Mesenchymal stem cell (in vitro differentiated cells and primary cell): ENCODE results near the gene ME2.
A peak's percentile ranks its signal among the peaks of the same experiment; 100 is the strongest.
"Not testable (repeated sequence)": the region's sequence is repeated elsewhere in the genome, so short reads cannot be mapped to it uniquely, and the experiment has no call there.

Source experiments
- DNase-seq: peaks from one replicate; pipeline ENCODE4 v3.0.0-alpha.2; 2013
- H2AFZ ChIP-seq: one replicate; pipeline ENCODE4 v1.6.1; 2013; ENCODE audit warnings: low read depth, mild to moderate bottlenecking, control low read depth, inconsistent platforms, low read length, moderate library complexity
- H2AK5ac ChIP-seq: 2 replicates; pipeline ENCODE4 v1.6.1; 2013; ENCODE audit warnings: low read length, moderate library complexity, mild to moderate bottlenecking, inconsistent platforms; ENCODE audit not compliant: severe bottlenecking
- H2BK120ac ChIP-seq: one replicate; pipeline ENCODE4 v1.6.1; 2013; ENCODE audit warnings: low read depth, mild to moderate bottlenecking, inconsistent platforms, low read length, moderate library complexity
- H2BK12ac ChIP-seq, 2 experiments: one replicate each; pipeline ENCODE4 v1.6.1; 2013; ENCODE audit warnings: inconsistent platforms in 2 of 2, low read length in 2 of 2, mild to moderate bottlenecking in 2 of 2, moderate library complexity in 2 of 2, control low read depth in 1 of 2
- H2BK15ac ChIP-seq: one replicate; pipeline ENCODE4 v1.6.1; 2013; ENCODE audit warnings: mild to moderate bottlenecking, low read depth, inconsistent platforms; ENCODE audit not compliant: poor library complexity, severe bottlenecking
- H2BK5ac ChIP-seq: 2 replicates; pipeline ENCODE4 v1.6.1; 2013; ENCODE audit warnings: low read depth, mild to moderate bottlenecking, low read length, control low read depth, inconsistent platforms; ENCODE audit not compliant: poor library complexity, severe bottlenecking
- H3K14ac ChIP-seq, 2 experiments: one replicate each; pipeline ENCODE4 v1.6.1; 2013; ENCODE audit warnings: inconsistent platforms in 2 of 2, low read length in 2 of 2, control low read depth in 1 of 2, mild to moderate bottlenecking in 1 of 2, moderate library complexity in 1 of 2
- H3K18ac ChIP-seq, 2 experiments: one replicate each; pipeline ENCODE4 v1.6.1; 2013; ENCODE audit warnings: inconsistent platforms in 2 of 2, low read length in 2 of 2, control low read depth in 1 of 2, low read depth in 1 of 2, mild to moderate bottlenecking in 1 of 2
- H3K23ac ChIP-seq, 2 experiments: one replicate each; pipeline ENCODE4 v1.6.1; 2013; ENCODE audit warnings: inconsistent platforms in 2 of 2, low read length in 2 of 2, mild to moderate bottlenecking in 2 of 2, moderate library complexity in 2 of 2, control low read depth in 1 of 2
- H3K27ac ChIP-seq: 2 replicates; pipeline ENCODE4 v1.5.1; 2013; ENCODE audit warnings: mild to moderate bottlenecking, moderate library complexity, low read length, control low read depth, inconsistent platforms; ENCODE audit not compliant: poor library complexity, severe bottlenecking
- H3K27me3 ChIP-seq, 2 experiments: 2 replicates each; pipeline versions ENCODE4 v1.6.1 to v1.7.0; 2013; ENCODE audit warnings: low read length in 2 of 2, mild to moderate bottlenecking in 2 of 2, moderate library complexity in 2 of 2, control low read depth in 1 of 2, inconsistent platforms in 1 of 2; ENCODE audit not compliant: control insufficient read depth in 1 of 2, insufficient read depth in 1 of 2
- H3K36me3 ChIP-seq, 2 experiments: 2 replicates each; pipeline versions ENCODE4 v1.6.1 to v1.7.0; 2013; ENCODE audit warnings: low read length in 2 of 2, control low read depth in 1 of 2, inconsistent platforms in 1 of 2, low read depth in 1 of 2, mild to moderate bottlenecking in 1 of 2; ENCODE audit not compliant: insufficient read depth in 2 of 2, control insufficient read depth in 1 of 2
- H3K4ac ChIP-seq, 2 experiments: one replicate each; pipeline ENCODE4 v1.6.1; 2013; ENCODE audit warnings: inconsistent platforms in 2 of 2, low read length in 2 of 2, mild to moderate bottlenecking in 2 of 2, moderate library complexity in 2 of 2, control low read depth in 1 of 2, low read depth in 1 of 2
- H3K4me1 ChIP-seq: 2 replicates; pipeline ENCODE4 v1.6.1; 2013; ENCODE audit warnings: low read depth, low read length, control low read depth; ENCODE audit not compliant: control insufficient read depth, insufficient read depth
- H3K4me2 ChIP-seq: 2 replicates; pipeline ENCODE4 v1.6.1; 2013; ENCODE audit warnings: low read length, mild to moderate bottlenecking, inconsistent platforms; ENCODE audit not compliant: poor library complexity, severe bottlenecking
- H3K4me3 ChIP-seq, 2 experiments: 2 replicates each; pipeline versions ENCODE4 v1.5.1 to v1.7.0; 2013; ENCODE audit warnings: low read length in 2 of 2, mild to moderate bottlenecking in 2 of 2, control low read depth in 1 of 2, low read depth in 1 of 2; ENCODE audit not compliant: insufficient read depth in 1 of 2
- H3K79me1 ChIP-seq: replicated peaks from 2 replicates; pipeline ENCODE4 v1.6.1; 2013; ENCODE audit warnings: mild to moderate bottlenecking, control low read depth, low read length, inconsistent platforms; ENCODE audit not compliant: poor library complexity, severe bottlenecking
- H3K9ac ChIP-seq: 2 replicates; pipeline ENCODE4 v1.7.0; 2013; ENCODE audit warnings: mild to moderate bottlenecking, low read length, moderate library complexity
- H3K9me3 ChIP-seq: 2 replicates; pipeline ENCODE4 v1.7.0; 2013; ENCODE audit warnings: mild to moderate bottlenecking, low read length; ENCODE audit not compliant: control insufficient read depth
- H4K8ac ChIP-seq: one replicate; pipeline ENCODE4 v1.6.1; 2013; ENCODE audit warnings: inconsistent platforms, mild to moderate bottlenecking, low read length, moderate library complexity
- H4K91ac ChIP-seq: one replicate; pipeline ENCODE4 v1.6.1; 2013; ENCODE audit warnings: mild to moderate bottlenecking, low read length, inconsistent platforms
- WGBS: methylation state at CpG from one replicate; pipeline ENCODE4 v1.1.7; 2013; ENCODE audit warnings: mixed read lengths; 5-methylcytosine and 5-hydroxymethylcytosine counted together

ME2 gene

DNA sequence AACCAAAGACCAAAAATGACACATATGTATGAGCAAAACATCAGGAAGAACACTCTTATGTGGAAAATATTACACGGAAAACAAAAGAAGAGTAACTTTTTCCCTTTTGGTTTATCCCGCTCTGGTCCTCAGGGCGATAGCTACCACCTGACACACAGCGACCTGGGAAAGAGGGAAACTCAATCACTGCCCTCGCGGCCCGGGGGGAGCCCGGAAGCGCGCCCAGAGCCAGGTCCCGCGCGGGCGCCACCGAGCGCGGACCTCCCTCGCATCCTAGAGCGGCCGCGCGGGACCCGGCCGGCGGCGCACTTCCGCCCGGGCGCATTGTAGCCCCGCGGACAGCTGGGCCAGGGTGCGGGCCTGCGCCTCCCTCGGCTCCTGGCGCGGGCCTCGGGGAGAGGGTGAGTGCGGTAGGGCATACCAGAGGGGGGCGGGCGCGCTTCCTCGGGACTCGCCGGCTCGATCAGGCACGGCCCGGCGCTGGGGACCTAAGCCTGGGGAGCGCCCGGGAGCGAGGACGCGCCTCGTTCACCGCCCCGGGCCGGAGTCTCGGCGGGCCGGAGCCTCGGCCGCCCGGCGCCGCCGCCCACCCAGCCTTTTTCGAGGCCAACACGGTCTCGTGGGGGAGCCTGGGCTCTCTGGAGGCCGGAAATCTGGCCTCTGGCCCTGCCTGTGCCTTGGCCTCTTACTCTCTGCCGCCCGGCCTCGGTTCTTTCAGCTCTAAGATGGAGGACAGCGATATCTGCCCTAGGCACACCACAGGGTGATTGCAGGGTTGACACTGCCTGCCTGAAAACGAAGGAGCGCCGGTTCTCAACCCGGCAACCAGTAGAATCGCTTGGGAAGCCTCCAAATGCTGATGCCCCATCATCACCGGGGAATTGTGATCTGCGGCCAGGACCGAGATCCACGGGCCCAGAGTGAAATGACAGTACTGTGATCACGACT, 89.1 kb downstream of the ME2 start, which contains the start of gene ELAC1:
TSS of gene ELAC1 (plus strand) at position 327 of the 948 bp plus-strand sequence. CDS start 6,365 bp downstream, outside the sequence.
- Histone ChIP-seq H3K23ac (peak within 1 kb of the TSS in 1 of 2 experiments; percentile 89), H4K91ac (peak within 1 kb of the TSS; percentile 96), H3K27me3 (no peaks in the 10 kb centered on the region), H2BK15ac (peak within 1 kb of the TSS; percentile 83), H2AFZ (peak within 1 kb of the TSS; percentile 95), H3K14ac (peak within 1 kb of the TSS; percentile 86 to 97), H3K36me3 (no peaks in the 10 kb centered on the region), H4K8ac (peak within 1 kb of the TSS; percentile 95), H3K4me3 (peak within 1 kb of the TSS; percentile 89 to 95), H3K9ac (peak within 1 kb of the TSS; percentile 93), H2BK12ac (no peak within 1 kb of the TSS), H3K4ac (peak within 1 kb of the TSS; percentile 95), H3K4me1 (no peaks in the 10 kb centered on the region), H3K9me3 (peaks cover 8% of the 10 kb centered on the region), H3K27ac (peak within 1 kb of the TSS; percentile 67), H2BK120ac (peak within 1 kb of the TSS; percentile 95), H2BK5ac (peak within 1 kb of the TSS; percentile 98), H3K79me1 (peaks cover 3% of the 10 kb centered on the region), H2AK5ac (peak within 1 kb of the TSS; percentile 38), H3K4me2 (peak within 1 kb of the TSS; percentile 91), H3K18ac (peak within 1 kb of the TSS; percentile 40 to 81)
- peak; percentile 75 for DNase-seq
- WGBS: 1% methylated on average over 61 of the region's 84 CpGs

DNA sequence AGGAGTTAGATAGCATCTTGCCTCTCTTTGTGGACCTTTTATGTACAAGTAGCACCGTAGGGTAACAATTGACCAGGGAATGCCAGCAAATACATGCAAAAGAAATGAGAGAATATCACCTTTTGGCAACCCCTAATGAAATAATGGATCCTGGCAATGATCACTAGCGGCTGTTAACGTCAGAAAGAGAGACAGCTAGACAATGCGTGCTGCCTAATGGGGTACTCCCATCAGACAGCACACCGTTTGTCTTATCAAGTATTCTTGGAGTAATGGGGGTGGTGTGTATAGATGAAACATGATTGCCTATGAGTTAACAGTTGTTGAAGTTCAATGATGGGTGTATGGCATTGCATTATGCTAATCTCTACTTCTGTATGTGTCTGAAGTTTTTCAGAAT, 90.5 kb downstream of the ME2 start:
- no peak overlapping the region for H3K4ac ChIP-seq
- H3K27me3 ChIP-seq: no peaks in the 10 kb centered on the region
- H4K8ac ChIP-seq: no peak overlapping the region
- no peak overlapping the region for H2AFZ ChIP-seq
- WGBS: 88% methylated on average over 5 of the region's 5 CpGs
- no peak for DNase-seq
- H2BK12ac ChIP-seq: no peak overlapping the region
- no peak overlapping the region for H2BK5ac ChIP-seq
- H3K4me2 ChIP-seq: no peak overlapping the region
- no peak overlapping the region for H2BK120ac ChIP-seq
- H3K36me3 ChIP-seq: peaks cover 2% of the 10 kb centered on the region in 2 experiments
- no peaks in the 10 kb centered on the region for H3K4me1 ChIP-seq
- H3K4me3 ChIP-seq: peak overlapping the region in 1 of 2 experiments; percentile 89
- peaks cover 6% of the 10 kb centered on the region for H3K79me1 ChIP-seq
- peak overlapping the region; percentile 93 for H3K9ac ChIP-seq
- no peak overlapping the region for H2BK15ac ChIP-seq
- H3K14ac ChIP-seq: no peak overlapping the region
- no peaks in the 10 kb centered on the region for H3K9me3 ChIP-seq
- no peak overlapping the region for H3K23ac ChIP-seq
- H2AK5ac ChIP-seq: no peak overlapping the region
- H3K18ac ChIP-seq: no peak overlapping the region
- no peak overlapping the region for H4K91ac ChIP-seq
- H3K27ac ChIP-seq: no peak overlapping the region

DNA sequence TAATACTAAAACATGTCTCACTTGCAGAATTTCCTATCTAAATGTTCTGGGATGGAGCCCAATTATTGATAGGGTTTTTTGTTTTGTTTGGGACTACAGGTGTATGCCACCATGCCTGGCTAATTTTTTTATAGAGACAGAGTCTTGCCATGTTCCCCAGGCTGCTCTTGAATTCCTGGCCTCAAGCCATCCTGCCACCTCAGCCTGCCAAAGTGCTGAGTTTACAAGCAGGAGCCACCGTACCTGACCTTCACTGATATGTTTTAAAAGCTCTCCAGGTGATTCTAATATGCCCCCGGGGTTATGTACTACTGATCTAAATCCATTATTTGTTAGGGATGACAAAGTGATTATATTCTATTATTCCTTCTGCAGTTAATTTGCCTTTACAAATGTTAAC, 91.1 kb downstream of the ME2 start:
- Histone ChIP-seq H3K27ac (no peak overlapping the region), H3K4me3 (no peak overlapping the region), H2BK5ac (no peak overlapping the region), H4K91ac (no peak overlapping the region), H4K8ac (no peak overlapping the region), H3K9me3 (no peaks in the 10 kb centered on the region), H3K9ac (no peak overlapping the region), H3K18ac (no peak overlapping the region), H2AK5ac (no peak overlapping the region), H2AFZ (no peak overlapping the region), H3K4ac (no peak overlapping the region), H3K4me1 (no peaks in the 10 kb centered on the region), H3K4me2 (no peak overlapping the region), H3K79me1 (peaks cover 9% of the 10 kb centered on the region), H2BK120ac (no peak overlapping the region), H3K23ac (no peak overlapping the region), H3K14ac (no peak overlapping the region), H2BK15ac (no peak overlapping the region), H2BK12ac (no peak overlapping the region), H3K36me3 (peaks cover 7 to 8% of the 10 kb centered on the region in 2 experiments), H3K27me3 (no peaks in the 10 kb centered on the region)
- no CpG with 5 or more reads among the region's 2 CpGs for WGBS
- no peak for DNase-seq

DNA sequence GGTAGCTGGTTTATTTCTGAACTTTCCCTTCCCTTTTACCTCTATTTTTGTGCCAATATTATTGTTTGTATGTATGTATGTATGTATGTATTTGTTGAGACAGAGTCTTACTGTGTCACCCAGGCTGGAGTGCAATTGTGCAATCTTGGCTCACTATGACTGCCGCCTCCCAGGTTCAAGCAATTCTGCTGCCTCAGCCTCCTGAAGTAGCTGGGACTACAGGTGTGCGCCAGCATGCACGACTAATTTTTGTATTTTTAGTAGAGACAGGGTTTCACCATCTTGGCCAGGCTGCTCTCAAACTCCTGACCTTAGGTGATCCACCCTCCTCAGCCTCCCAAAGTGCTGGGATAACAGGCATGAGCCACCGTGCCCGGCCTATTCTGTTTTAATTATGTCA, 93.5 kb downstream of the ME2 start:
- peaks cover 11% of the 10 kb centered on the region for H3K79me1 ChIP-seq
- H3K9ac ChIP-seq, H3K4me1 ChIP-seq, H2BK120ac ChIP-seq, H2AK5ac ChIP-seq, H4K8ac ChIP-seq, H3K4ac ChIP-seq, H3K4me3 ChIP-seq, H2BK12ac ChIP-seq, H3K18ac ChIP-seq, H3K4me2 ChIP-seq, H3K14ac ChIP-seq, DNase-seq, H3K27me3 ChIP-seq, H4K91ac ChIP-seq, H3K27ac ChIP-seq, H2BK5ac ChIP-seq, H2BK15ac ChIP-seq, H2AFZ ChIP-seq, H3K23ac ChIP-seq: not testable (repeated sequence)
- peaks cover 18 to 32% of the 10 kb centered on the region in 2 experiments for H3K36me3 ChIP-seq
- peaks cover 11% of the 10 kb centered on the region for H3K9me3 ChIP-seq
- 93% methylated on average over 3 of the region's 5 CpGs for WGBS
